ENCODE data around the gene MYO3B.

The MYO3B gene

GRCh38 chr2:170170281-170171040 lies 7.5 kb upstream of the MYO3B start:
- Mint-ChIP-seq H3K36me3 (ENCODE audit: insufficient read depth) (peaks cover 2% of the 10 kb centered on the region), H3K9me3 (no peaks in the 10 kb centered on the region), H3K27me3 (no peaks in the 10 kb centered on the region), H3K4me3 (no peak overlapping the region), H3K4me1 (ENCODE audit: low read depth in 2 of 2) (no peaks in the 10 kb centered on the region), H3K27ac (no peak overlapping the region)
- ATAC-seq (replicated peaks) (no peak), DNase-seq (no peak)

- no peaks in the 10 kb centered on the region for H3K9me3 Mint-ChIP-seq
- no peaks in the 10 kb centered on the region for H3K27me3 Mint-ChIP-seq
- H3K4me3 Mint-ChIP-seq, result no peak overlapping the region
- ATAC-seq (replicated peaks) (no peak), DNase-seq (no peak)
- peaks cover 0 to 5% of the 10 kb centered on the region in 2 donors for H3K4me1 Mint-ChIP-seq (ENCODE audit: low read depth in 2 of 2)
- peaks cover 2% of the 10 kb centered on the region for H3K36me3 Mint-ChIP-seq (ENCODE audit: insufficient read depth)
- no peak overlapping the region for H3K27ac Mint-ChIP-seq
These were observed 1.7 kb upstream of the MYO3B start for GRCh38 chr2:170176212-170176611.

DNA sequence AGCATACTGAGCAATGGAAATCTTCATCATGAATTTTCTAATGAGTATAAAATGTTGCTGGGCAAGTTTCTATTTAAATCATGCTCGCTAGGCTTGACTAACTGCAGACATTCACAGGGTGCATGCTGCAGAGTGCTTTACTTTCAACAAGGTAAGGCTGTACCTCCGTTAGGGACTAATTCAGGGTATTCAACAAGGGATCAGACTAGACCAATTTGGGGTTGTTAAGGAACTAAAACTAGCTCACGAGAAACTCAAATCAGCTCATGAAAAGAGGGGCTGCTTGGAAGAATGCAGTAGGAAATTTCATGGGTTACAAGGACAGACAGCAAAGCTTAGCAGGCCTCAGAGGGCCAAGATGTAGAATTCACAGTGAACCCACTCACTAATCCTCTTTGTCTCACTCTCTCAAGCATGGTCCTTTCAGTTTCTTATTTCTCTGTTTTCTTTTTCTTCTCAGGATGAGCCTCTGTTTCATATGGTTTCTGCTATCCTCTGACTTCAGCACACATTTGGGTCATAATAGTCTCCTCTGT lies 2.2 kb downstream of the MYO3B start:
- Mint-ChIP-seq H3K27me3 (no peaks in the 10 kb centered on the region), H3K9me3 (peaks cover 0 to 2% of the 10 kb centered on the region in 2 donors), H3K27ac (peak overlapping the region; percentile 21 to 22), H3K4me3 (no peak overlapping the region), H3K36me3 (ENCODE audit: insufficient read depth) (no peaks in the 10 kb centered on the region), H3K4me1 (ENCODE audit: low read depth in 2 of 2) (peaks cover 0 to 5% of the 10 kb centered on the region in 2 donors)
- DNase-seq (no peak), ATAC-seq (replicated peaks) (no peak)

DNA sequence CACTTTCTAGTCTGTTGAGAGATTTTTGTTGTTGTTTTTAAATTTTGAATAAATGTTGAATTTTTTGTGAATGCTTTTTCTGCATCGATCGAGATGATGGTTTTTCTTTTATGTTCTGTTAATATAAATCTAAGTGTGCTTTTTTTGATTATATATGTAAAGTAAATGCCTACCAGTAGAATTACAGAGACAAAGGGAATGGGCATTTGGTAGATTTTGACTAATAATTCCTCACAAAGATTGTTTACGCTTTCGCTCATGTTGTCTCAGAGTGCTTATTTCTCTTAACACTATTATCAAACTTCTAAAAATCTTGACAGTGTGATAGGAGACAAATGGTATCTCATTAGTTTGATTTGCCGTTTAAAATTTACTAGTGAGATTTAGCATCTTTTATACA lies 3.7 kb downstream of the MYO3B start:
- Mint-ChIP-seq H3K27ac (no peak overlapping the region), H3K4me3 (no peak overlapping the region), H3K4me1 (ENCODE audit: low read depth in 2 of 2) (peaks cover 0 to 5% of the 10 kb centered on the region in 2 donors), H3K36me3 (ENCODE audit: insufficient read depth) (no peaks in the 10 kb centered on the region), H3K27me3 (no peaks in the 10 kb centered on the region), H3K9me3 (peaks cover 4 to 11% of the 10 kb centered on the region in 2 donors)
- ATAC-seq (replicated peaks), result no peak
- DNase-seq, result no peak

GRCh38 chr2:170185319-170185718 lies 7.4 kb downstream of the MYO3B start:
- Mint-ChIP-seq H3K27me3 (peaks cover 6% of the 10 kb centered on the region in 2 donors), H3K27ac (no peak overlapping the region), H3K36me3 (ENCODE audit: insufficient read depth) (no peaks in the 10 kb centered on the region), H3K4me3 (no peak overlapping the region), H3K4me1 (ENCODE audit: low read depth in 2 of 2) (no peaks in the 10 kb centered on the region), H3K9me3 (peaks cover 11% of the 10 kb centered on the region in 2 donors)
- ATAC-seq (replicated peaks) (no peak), DNase-seq (no peak)

GRCh38 chr2:170189757-170190156 lies 11.8 kb downstream of the MYO3B start:
- Mint-ChIP-seq H3K27me3 (peaks cover 19 to 23% of the 10 kb centered on the region in 2 donors), H3K9me3 (peaks cover 11% of the 10 kb centered on the region in 2 donors), H3K4me3 (no peak overlapping the region), H3K27ac (no peak overlapping the region), H3K36me3 (ENCODE audit: insufficient read depth) (no peaks in the 10 kb centered on the region), H3K4me1 (ENCODE audit: low read depth in 2 of 2) (no peaks in the 10 kb centered on the region)
- ATAC-seq (replicated peaks), result no peak
- DNase-seq, result no peak

- Mint-ChIP-seq H3K27me3 (peaks cover 19 to 27% of the 10 kb centered on the region in 2 donors), H3K4me3 (no peak overlapping the region), H3K36me3 (ENCODE audit: insufficient read depth) (no peaks in the 10 kb centered on the region), H3K9me3 (peaks cover 9 to 11% of the 10 kb centered on the region in 2 donors), H3K27ac (no peak overlapping the region), H3K4me1 (ENCODE audit: low read depth in 2 of 2) (no peaks in the 10 kb centered on the region)
- ATAC-seq (replicated peaks) (no peak), DNase-seq (no peak)
These were observed 12.2 kb downstream of the MYO3B start for GRCh38 chr2:170190172-170190571.

DNA sequence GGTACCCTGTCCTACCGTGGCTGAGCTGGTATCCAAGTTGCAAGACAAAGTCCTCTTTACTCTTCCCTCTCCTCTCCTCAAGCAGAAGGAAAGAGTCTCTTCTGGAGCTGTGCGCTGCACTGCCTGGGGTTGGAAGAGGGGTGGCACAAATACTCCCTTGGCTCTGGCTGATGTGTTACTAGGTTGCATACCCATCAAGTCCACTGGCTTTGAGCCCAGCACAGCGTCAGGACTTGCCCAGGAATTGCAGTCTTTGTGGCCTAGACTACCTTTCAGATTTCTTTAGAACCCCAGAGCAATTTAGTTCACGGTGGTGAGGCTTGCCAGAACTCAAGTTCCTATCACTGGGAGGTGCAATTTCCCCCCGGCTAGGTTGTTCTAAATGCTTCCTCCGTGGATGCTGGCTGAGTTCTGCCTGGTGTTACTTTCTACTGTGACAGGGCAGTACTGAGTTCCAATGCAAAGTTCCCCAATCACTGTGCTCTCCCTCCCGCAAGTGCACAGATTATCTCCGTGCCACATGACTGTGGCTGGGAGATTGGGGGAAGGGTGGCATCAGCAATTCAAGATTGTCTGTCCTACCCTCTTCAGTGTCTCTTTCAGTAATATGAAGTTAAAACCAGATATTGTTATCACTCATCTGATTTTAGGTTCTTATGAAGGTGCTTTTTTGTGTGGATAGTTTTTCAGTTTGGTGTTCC lies 13.4 kb downstream of the MYO3B start:
- DNase-seq (no peak), ATAC-seq (replicated peaks) (no peak)
- no peaks in the 10 kb centered on the region for H3K36me3 Mint-ChIP-seq (ENCODE audit: insufficient read depth)
- H3K4me3 Mint-ChIP-seq, result no peak overlapping the region
- H3K27me3 Mint-ChIP-seq, result peaks cover 19 to 35% of the 10 kb centered on the region in 2 donors
- peaks cover 0 to 6% of the 10 kb centered on the region in 2 donors for H3K9me3 Mint-ChIP-seq
- H3K4me1 Mint-ChIP-seq (ENCODE audit: low read depth in 2 of 2), result no peaks in the 10 kb centered on the region
- H3K27ac Mint-ChIP-seq, result no peak overlapping the region

- DNase-seq (no peak), ATAC-seq (replicated peaks) (no peak)
- no peaks in the 10 kb centered on the region for H3K4me1 Mint-ChIP-seq (ENCODE audit: low read depth in 2 of 2)
- H3K9me3 Mint-ChIP-seq, result no peaks in the 10 kb centered on the region
- H3K27me3 Mint-ChIP-seq, result peaks cover 20 to 43% of the 10 kb centered on the region in 2 donors
- H3K27ac Mint-ChIP-seq, result no peak overlapping the region
- no peak overlapping the region for H3K4me3 Mint-ChIP-seq
- no peaks in the 10 kb centered on the region for H3K36me3 Mint-ChIP-seq (ENCODE audit: insufficient read depth)
These were observed 19.0 kb downstream of the MYO3B start for GRCh38 chr2:170196963-170197362.

- no peaks in the 10 kb centered on the region for H3K9me3 Mint-ChIP-seq
- ATAC-seq (replicated peaks) (no peak), DNase-seq (no peak)
- H3K27me3 Mint-ChIP-seq, result peaks cover 24 to 28% of the 10 kb centered on the region in 2 donors
- H3K4me3 Mint-ChIP-seq, result no peak overlapping the region
- no peaks in the 10 kb centered on the region for H3K36me3 Mint-ChIP-seq (ENCODE audit: insufficient read depth)
- H3K27ac Mint-ChIP-seq, result no peak overlapping the region
- H3K4me1 Mint-ChIP-seq (ENCODE audit: low read depth in 2 of 2), result no peaks in the 10 kb centered on the region
These were observed 23.3 kb downstream of the MYO3B start for GRCh38 chr2:170201275-170201674.

DNA sequence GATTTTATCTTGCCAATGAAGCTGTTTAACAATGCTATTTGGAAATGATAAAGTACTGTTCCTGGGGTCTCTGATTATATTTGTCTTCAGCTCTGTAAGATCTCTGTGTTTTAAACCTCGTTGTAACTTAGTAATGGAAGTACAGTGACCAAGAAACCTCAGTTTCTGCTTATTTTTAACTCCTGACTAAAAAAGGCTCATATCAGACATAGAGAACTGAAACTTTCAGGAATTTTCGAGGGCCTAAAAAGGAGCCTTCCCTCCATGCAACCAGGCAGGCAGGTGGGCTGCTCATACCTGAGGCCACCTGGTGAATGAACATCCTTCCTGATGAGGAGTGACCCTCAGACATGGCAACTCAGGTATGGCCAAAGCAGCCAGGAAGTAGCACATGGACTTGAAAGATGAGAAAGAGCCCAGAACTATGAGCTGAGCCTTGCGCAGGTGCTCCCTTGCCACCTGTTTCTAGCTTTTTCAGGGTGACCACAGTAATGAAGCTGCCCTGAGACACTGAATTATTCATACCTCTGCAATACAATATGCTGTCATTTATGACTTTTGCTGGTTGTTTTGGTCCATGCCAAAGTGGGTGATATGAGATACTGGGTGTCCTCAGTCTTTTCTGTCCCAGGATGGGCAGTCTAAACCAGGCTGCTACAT lies 23.9 kb downstream of the MYO3B start:
- peaks cover 24 to 34% of the 10 kb centered on the region in 2 donors for H3K27me3 Mint-ChIP-seq
- DNase-seq (no peak), ATAC-seq (replicated peaks) (no peak)
- no peak overlapping the region for H3K4me3 Mint-ChIP-seq
- no peaks in the 10 kb centered on the region for H3K36me3 Mint-ChIP-seq (ENCODE audit: insufficient read depth)
- H3K27ac Mint-ChIP-seq, result no peak overlapping the region
- H3K9me3 Mint-ChIP-seq, result no peaks in the 10 kb centered on the region
- H3K4me1 Mint-ChIP-seq (ENCODE audit: low read depth in 2 of 2), result no peaks in the 10 kb centered on the region

DNA sequence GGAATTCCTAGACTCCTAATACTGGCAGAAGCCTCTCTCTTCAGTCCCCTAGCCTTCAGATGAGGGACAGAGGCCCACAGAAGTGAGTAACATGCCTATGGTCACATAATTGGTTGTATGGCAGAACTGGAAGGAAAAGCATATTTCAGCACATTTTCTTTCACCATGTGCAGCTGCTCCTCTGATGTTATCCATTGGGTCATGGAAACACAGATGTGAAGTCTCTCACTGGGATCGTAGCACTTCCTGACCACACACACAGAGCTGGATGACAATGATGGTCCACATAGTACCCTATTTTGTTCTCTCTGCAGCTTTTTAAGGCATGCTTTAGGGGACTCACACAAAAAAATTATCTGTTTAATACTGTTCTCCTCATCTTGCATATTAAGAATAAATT lies 24.5 kb downstream of the MYO3B start:
- H3K27ac Mint-ChIP-seq, result no peak overlapping the region
- no peaks in the 10 kb centered on the region for H3K4me1 Mint-ChIP-seq (ENCODE audit: low read depth in 2 of 2)

GRCh38 chr2:170204298-170204951 lies 26.5 kb downstream of the MYO3B start:
- H3K27me3 Mint-ChIP-seq, result peaks cover 11 to 24% of the 10 kb centered on the region in 2 donors
- no peak overlapping the region for H3K27ac Mint-ChIP-seq
- ATAC-seq (replicated peaks), result no peak
- H3K4me3 Mint-ChIP-seq, result no peak overlapping the region
- H3K9me3 Mint-ChIP-seq, result no peaks in the 10 kb centered on the region
- H3K4me1 Mint-ChIP-seq (ENCODE audit: low read depth in 2 of 2), result no peaks in the 10 kb centered on the region
- DNase-seq, result no peak
- H3K36me3 Mint-ChIP-seq (ENCODE audit: insufficient read depth), result no peaks in the 10 kb centered on the region

More for the DNA sequence above, 24.5 kb downstream of the MYO3B start:
- Mint-ChIP-seq H3K27me3 (peaks cover 21 to 34% of the 10 kb centered on the region in 2 donors), H3K9me3 (no peaks in the 10 kb centered on the region), H3K36me3 (ENCODE audit: insufficient read depth) (no peaks in the 10 kb centered on the region), H3K4me3 (no peak overlapping the region)
- ATAC-seq (replicated peaks), result no peak
- no peak for DNase-seq

Data from effector memory CD8-positive, alpha-beta T cell (primary cell).